RKO (cell line): ENCODE measurements around the gene PSENEN.

Source experiments
- DNase-seq: peaks from one replicate; pipeline ENCODE4 v3.0.0-alpha.2; 2016; ENCODE audit warnings: low spot score

Gene PSENEN, protein sequence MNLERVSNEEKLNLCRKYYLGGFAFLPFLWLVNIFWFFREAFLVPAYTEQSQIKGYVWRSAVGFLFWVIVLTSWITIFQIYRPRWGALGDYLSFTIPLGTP

GRCh38 chr19:35745328-35746086 lies at the start of gene PSENEN, which contains the start of gene U2AF1L4:
PSENEN (plus strand) TSS chr19:35745651; CDS start chr19:35745931, 280 bp downstream.
U2AF1L4 (minus strand) TSS chr19:35745418; CDS start chr19:35745391, 27 bp downstream.
- DNase-seq: peak; percentile 99

DNA sequence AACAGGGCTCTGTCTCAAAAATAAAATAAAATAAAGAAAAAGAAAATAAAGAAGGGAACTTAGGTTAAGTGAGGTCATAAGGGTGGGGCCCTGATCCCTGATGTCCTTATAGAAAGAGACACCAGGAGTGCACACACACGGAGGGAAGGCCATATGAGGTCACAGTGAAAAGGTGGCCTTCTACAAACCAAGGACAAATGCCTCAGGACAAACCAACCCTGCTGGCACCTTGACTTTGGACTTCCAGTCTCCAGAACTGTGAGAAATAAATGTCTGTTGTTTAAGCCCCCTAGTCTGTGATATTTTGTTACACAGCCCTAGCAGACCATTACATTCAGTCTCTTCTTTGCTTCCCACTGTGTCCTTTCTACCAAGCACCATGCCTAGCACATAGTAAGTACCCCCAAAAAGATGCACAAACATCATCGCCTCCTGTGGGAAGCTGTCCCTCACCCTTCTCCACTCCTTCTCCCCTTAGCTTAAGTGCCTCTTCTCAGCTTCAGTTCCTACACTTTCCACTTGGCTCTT lies 49.5 kb upstream of the PSENEN start:
- no peak for DNase-seq

- no peak for DNase-seq
Measured at GRCh38 chr19:35696835-35697234, 48.6 kb upstream of the PSENEN start.

DNA sequence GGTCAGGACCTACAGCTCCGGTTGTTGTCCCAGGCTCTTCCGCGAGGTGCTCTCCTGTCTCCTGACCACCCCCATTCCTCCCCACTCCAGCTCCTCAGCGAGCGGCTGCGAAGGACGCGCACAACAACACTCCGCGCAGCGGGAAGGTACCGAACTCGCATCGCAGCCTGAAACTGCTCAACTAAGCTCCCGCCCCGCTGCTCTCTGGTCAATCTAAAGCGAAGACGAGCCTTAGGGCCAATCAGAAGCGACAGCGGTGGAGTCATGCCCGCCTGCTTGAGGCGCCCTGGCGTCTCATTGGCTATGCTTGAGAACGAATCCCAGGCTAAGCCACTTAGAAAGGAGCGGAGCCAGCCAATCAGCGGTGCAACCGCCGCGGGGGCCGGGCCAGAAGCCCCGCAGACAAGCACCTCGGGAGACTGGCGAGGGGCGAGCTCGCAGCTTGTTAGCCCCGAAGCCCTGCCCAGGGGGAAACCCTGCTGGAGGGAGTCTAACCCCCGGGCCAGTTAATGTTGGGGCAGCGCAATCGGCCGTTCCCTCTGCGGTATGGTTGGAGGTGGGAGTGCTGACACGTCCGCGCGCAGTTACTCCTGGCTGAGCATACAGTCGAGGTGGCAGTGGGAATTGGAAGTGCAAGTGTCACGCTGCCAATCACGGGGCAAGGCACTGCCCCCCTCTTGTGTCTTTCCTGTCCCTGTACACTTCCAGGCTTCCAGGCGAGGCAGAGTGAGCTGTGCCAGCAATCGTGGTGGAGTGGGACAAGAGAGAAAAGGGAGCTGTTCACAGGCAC lies 43.0 kb upstream of the PSENEN start:
- peak; percentile 95 for DNase-seq

- no peak for DNase-seq
Measured at GRCh38 chr19:35703343-35703742, 42.1 kb upstream of the PSENEN start.

DNA sequence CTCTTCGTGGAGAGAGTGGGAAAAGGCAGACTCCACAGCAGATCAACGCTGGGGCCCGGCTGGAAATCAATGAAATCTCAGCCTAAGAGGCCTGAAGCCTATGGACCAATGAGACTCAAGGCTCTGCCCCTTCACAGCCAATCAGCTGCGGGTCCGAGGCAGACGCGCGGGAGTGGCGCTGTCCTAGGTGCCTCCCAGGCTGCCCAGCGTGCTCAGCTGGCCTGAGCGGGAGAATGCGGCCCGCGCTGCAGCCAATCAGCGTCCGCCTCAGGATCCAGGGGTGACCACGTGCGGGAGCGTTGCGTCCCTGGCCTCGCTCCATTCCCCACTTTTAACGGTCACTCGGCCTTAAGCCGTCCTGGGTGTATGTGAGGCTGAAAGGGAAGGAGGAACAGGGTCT lies 41.2 kb upstream of the PSENEN start, which contains the start of gene ZBTB32:
Gene ZBTB32 (plus strand): TSS at position 341 of the 400 bp plus-strand sequence. CDS start 10,069 bp downstream, outside the sequence.
- no peak for DNase-seq

- DNase-seq: no peak
Measured at GRCh38 chr19:35708391-35708790, 37.1 kb upstream of the PSENEN start.

- DNase-seq: no peak
Measured at GRCh38 chr19:35710784-35711723, 34.4 kb upstream of the PSENEN start.

GRCh38 chr19:35712567-35713505 lies 32.6 kb upstream of the PSENEN start:
- no peak for DNase-seq

DNA sequence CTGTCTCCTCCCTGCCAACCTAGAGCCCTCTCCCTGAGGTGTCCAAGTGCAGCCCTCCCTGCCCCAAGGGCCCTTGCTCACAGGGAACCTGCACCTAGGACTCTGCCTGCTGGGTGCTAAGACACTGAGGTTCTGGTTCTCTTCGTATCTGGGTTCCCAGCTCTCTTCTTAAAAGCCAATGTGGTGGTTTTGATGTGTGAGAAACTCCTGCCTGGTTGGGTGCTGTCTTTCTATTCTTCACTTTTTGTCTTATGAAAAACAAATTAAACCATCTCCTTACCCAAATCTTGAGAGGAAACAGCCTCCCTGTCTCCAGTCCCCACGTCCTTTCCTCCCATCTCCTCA lies 32.0 kb upstream of the PSENEN start:
- DNase-seq: no peak

DNA sequence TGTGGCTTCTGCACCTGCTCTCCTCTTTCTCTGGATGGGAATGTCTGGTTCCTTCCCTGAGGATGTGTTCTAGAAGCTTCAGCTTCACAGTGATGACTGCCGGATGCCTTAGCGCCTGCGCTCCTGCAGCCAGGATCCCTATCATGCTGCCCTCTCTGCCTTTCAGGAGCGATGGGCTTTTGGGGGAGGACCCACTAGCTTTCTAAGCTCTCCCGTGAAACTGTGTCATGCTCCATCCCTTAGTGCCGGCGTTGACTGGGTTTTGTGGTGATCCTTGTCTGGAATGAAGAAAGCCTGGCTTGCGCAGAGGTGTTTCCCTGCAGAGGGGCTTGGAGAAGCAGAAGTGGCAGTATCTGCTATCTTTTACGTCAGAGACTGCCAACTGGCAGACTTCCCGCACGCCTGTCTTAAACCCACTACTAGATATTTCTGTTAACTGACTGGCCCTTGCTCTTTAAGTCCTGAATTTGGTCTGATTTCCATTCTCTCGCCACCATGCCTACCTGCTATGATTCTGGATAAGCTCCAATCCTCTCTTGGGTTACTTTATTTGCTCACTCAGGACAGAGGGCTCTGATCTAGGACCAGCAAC lies 31.5 kb upstream of the PSENEN start:
- DNase-seq: no peak

GRCh38 chr19:35714601-35715354 lies 30.7 kb upstream of the PSENEN start:
- no peak for DNase-seq

DNA sequence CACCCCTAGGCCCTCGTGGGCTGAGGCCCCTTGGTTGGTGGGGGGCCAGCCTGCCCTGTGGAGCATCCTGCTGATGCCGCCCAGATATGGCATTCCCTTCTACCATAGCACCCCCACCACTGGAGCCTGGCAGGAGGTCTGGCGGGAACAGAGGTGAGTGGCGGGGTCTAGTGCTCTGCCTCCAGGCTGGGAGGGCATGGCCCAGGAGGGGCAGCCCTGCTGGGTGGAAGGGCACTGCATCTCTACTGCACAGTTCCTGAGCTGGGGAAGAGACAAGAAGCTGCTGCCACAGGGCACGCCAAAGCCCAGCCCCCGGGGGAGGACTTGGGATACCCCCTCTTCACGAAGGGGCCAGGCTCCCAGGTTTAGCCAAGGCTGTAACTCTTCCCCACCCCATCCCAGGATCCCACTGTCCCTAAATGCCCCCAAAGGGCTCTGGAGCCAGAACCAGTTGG lies 30.1 kb upstream of the PSENEN start:
- DNase-seq: no peak

- DNase-seq: no peak
Measured at GRCh38 chr19:35715981-35716800, 29.3 kb upstream of the PSENEN start.

GRCh38 chr19:35716801-35717664 lies 28.4 kb upstream of the PSENEN start:
- peak; percentile 96 for DNase-seq

GRCh38 chr19:35717665-35718344 lies 27.6 kb upstream of the PSENEN start, which contains the start of gene KMT2B:
KMT2B (plus strand) TSS chr19:35718003; CDS start chr19:35718019, 16 bp downstream.
- no peak for DNase-seq
